GM23338 (cell line): ENCODE measurements around the gene FCHO2.

Experiments used
- CTCF ChIP-seq, 2 experiments: fragments of 200-600 bp in 1 of 2; sonication (generic) in 1 of 2; conservative IDR thresholded peaks; 2 replicates each; pipeline versions ENCODE4 v1.5.1 to v1.6.1; 2016 to 2017; ENCODE audit warnings: antibody characterized with exemption in 2 of 2, low read depth in 2 of 2, mild to moderate bottlenecking in 2 of 2, moderate library complexity in 1 of 2
- EZH2 ChIP-seq: fragments of 200-600 bp; sonication (generic); IDR thresholded peaks from one replicate; pipeline ENCODE4 v1.8.0; 2017; ENCODE audit warnings: antibody characterized with exemption, mild to moderate bottlenecking, low read depth; ENCODE audit not compliant: unreplicated experiment
- EZH2phosphoT487 ChIP-seq: fragments of 200-600 bp; sonication (generic); IDR thresholded peaks from one replicate; pipeline ENCODE4 v1.8.1; 2018; ENCODE audit warnings: antibody characterized with exemption; ENCODE audit not compliant: unreplicated experiment
- JUNB ChIP-seq: IDR thresholded peaks from one replicate; pipeline ENCODE4 v1.6.1; 2016; ENCODE audit warnings: antibody characterized with exemption; ENCODE audit not compliant: unreplicated experiment

- no peak for TF ChIP-seq EZH2phosphoT487
- TF ChIP-seq CTCF (conservative IDR thresholded peaks at IDR 0.05; ENCODE audit: low read depth in 2 of 2), result no peak
- TF ChIP-seq EZH2, result no peak
- no peak for TF ChIP-seq JUNB
These were observed 89.8 kb downstream of the FCHO2 start for GRCh38 chr5:73045623-73046022.
